B cell (primary cell): ENCODE measurements around the gene CAVIN1.

ENCODE experiments used
- CTCF ChIP-seq: fragments of 200-600 bp; IDR thresholded peaks from one replicate; pipeline ENCODE4 v1.8.0; 2022; ENCODE audit warnings: antibody characterized with exemption, mild to moderate bottlenecking
- EZH2 ChIP-seq: IDR thresholded peaks from 2 replicates; pipeline ENCODE4 v1.6.1; 2012; ENCODE audit warnings: borderline replicate concordance, low read depth, mild to moderate bottlenecking, moderate library complexity, low read length; ENCODE audit not compliant: insufficient read depth, poor library complexity, severe bottlenecking

- TF ChIP-seq CTCF: no peak
- no peak for TF ChIP-seq EZH2
These were observed 710 bp upstream of the CAVIN1 start for GRCh38 chr17:42423766-42424165.
